ENCODE measurements around the gene KBTBD2.
"Not testable (repeated sequence)": the region's sequence is repeated elsewhere in the genome, so short reads cannot be mapped to it uniquely, and the experiment has no call there.

Gene KBTBD2

DNA sequence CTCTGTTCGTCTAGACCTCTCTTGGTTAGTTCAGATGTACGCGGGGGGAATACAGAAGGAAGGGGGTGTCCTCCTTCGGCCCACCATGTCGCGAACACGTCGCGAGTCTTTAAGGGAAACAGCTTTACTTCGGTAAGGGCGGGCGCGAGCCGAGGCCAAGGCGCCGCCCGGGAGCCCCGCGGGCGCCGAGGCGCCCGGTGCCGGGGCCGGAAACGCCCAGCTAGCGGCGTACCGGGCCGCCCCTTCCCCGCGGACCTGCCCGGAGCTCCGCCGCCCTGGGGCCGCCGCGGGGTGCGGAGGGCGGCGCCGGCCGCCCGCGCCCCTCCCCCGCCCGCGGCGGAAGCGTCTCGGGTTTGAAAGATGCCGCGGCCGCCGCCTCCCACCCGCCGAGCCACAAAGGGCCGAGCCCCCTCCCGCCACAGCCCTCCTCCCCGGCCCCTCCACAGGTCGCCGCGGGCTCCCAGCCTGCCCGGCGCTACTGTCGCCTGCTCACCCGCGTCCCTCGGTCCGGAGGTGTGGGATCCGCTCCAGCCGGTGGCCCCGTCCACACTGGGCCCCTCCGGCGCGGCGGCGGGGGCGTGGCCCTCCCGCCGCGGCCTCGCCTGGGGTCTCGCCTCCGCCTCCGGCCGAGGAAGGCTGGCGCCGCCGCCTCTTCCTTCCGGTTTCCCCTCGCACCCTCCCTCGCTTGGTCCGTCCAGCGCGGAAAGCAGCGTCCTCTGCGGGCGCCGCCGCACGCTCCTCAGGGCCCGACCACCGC is at the start of gene KBTBD2:
KBTBD2 (minus strand) TSS at position 718 of the 757 bp plus-strand sequence. CDS start 12,156 bp downstream, outside the sequence.
- in situ Hi-C loops (cut with HindIII; ENCODE audit: low sequenced_read_pairs), result loop anchor here (25.0 kb wide), 1 partner anchor 146 kb away; no protein-coding TSS in a partner anchor

DNA sequence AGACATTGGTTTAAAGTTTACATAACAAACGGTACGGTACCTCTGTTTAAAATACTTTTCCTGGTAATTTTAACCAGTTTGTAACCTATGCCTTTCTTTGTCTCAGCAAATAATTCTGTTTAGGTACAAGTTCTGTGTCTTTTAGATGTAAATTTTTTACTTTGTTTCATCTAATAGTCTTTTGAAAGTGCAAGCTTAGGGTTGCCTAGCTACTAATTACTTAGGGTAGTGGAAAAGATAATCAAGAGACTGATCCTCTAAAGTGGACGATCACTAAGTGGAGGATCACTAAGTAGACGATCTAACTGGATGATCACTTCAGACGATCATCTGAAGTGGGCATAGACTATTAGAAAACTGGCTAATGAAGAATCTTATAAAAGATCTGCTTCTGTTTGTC is 49.6 kb upstream of the KBTBD2 start:
- in situ Hi-C loops (cut with HindIII; ENCODE audit: low sequenced_read_pairs), result loop anchor here (10.0 kb wide), 1 partner anchor 104 kb away; no protein-coding TSS in a partner anchor

DNA sequence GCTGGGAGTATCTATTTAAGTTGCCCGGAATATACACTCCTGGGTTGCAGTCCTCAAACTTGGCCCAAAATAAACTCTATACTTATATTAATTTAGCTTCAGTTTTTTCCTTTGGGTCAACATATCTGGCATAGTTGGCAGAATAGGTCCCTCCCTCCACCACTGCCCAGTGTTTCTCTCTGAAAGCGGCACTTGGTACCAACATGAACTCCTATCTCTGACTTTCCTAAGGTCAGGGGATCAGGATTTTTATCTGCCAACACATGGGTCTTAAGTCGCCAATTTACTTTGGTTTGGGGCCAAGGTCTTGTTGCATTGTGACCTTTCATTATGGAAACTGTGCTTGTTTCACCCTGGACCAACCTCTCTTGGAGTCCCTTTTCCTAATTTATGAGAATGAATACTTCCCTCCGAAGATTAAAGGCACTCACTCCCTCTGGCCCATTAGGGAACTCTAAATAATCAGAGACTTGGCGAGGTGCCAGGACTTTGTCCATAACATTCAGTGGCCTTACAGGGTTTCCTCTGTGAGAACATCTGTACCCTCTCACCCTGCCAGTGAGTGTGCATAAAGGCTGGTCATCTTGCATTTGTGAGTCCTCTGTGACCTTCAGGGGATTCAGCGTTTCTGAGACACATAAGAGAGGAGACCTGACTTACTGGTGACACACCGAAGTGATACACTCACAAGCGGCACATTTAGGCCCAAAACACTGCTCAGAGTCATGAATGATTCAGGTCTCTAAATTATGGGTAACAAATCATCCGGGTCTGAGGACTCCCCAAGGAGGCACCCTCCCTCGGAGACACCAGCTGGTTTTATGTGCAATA is 46.0 kb upstream of the KBTBD2 start:
- in situ Hi-C loops (cut with HindIII; ENCODE audit: low sequenced_read_pairs), result no loop called here

GRCh38 chr7:32936689-32937088 is 45.1 kb upstream of the KBTBD2 start:
- in situ Hi-C loops (cut with HindIII; ENCODE audit: low sequenced_read_pairs), result no loop called here

GRCh38 chr7:32935558-32935957 is 44.0 kb upstream of the KBTBD2 start:
- in situ Hi-C loops (cut with HindIII; ENCODE audit: low sequenced_read_pairs), result no loop called here

DNA sequence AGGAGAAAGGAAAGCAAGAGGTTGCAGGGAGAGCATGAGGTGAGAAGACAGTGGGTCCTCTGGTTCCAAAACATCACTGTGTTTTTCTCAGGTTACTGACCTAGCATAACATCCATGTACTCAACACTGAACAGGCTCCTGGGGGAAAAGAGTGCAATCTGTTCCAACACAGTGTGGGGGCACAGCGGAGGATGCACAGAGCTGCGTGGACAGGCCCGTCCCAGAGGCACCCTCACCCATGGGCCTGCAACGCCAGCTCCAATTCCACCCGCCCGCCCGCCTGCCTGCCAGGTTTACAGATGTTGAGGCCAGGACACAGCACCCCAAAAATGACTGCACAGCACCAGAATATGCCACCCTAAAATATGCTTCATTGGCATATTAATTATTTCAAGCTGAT is 38.8 kb upstream of the KBTBD2 start:
- in situ Hi-C loops (cut with HindIII; ENCODE audit: low sequenced_read_pairs), result no loop called here

DNA sequence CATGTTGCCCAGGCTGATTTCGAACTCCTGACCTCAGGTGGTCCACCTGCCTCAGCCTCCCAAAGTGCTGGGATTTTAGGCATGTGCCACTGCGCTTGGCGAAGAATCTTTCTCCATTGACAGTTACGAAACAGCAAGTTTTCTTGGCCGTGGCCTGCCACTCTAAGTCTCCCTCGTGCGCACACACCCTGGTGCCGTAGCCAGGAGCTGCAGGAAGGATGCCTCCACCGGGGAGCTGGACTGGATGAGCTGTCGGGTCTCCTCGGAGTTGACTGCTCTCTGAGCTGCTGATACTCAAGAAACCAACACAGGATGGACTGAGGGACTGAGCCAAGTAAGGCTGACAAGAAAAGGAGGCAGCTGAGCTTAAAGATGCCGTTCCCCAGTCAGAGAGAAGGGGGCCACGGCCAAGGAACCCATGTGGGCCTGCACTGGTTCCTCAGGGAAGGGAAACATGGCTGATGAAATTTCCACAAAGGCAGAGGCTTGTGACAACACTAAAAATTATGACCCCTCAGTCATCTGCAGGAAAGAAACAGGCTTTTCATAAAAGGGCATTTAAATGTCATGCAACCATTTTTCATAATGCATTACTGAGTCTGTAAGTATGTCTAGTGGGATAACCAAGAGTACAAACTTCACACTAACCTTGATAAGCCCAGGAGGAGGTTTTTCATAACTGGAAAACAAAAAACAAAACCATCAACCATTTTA is 38.0 kb upstream of the KBTBD2 start:
- in situ Hi-C loops (cut with HindIII; ENCODE audit: low sequenced_read_pairs), result no loop called here

GRCh38 chr7:32928785-32929298 is 37.3 kb upstream of the KBTBD2 start:
- in situ Hi-C loops (cut with HindIII; ENCODE audit: low sequenced_read_pairs), result no loop called here

GRCh38 chr7:32921896-32922295 is 30.3 kb upstream of the KBTBD2 start:
- in situ Hi-C loops (cut with HindIII; ENCODE audit: low sequenced_read_pairs), result no loop called here

- in situ Hi-C loops (cut with HindIII; ENCODE audit: low sequenced_read_pairs), result not testable (repeated sequence)
Measured at GRCh38 chr7:32916994-32917393, 25.4 kb upstream of the KBTBD2 start.

DNA sequence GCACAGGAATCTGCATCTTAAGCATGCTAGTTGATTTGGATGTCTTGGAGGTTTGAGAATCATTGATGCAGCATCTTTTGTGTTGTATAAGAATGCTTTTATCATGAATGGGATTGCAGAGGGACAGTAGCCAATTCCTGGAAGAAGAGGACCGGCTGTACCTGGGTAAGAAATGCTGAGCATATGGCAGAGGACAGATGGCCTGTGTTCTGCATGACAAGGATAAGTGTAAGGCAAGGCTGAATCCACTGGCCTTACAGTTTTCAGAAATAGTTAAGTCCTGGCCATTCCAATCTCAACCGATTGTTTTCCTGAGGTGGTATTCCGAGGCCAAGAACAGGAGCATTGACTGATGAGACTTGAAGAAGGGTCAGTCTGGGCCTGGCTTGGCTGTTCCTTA is 24.4 kb upstream of the KBTBD2 start:
- in situ Hi-C loops (cut with HindIII; ENCODE audit: low sequenced_read_pairs), result no loop called here

GRCh38 chr7:32915041-32915536 is 23.5 kb upstream of the KBTBD2 start:
- in situ Hi-C loops (cut with HindIII; ENCODE audit: low sequenced_read_pairs), result no loop called here

GRCh38 chr7:32914184-32914583 is 22.6 kb upstream of the KBTBD2 start:
- in situ Hi-C loops (cut with HindIII; ENCODE audit: low sequenced_read_pairs), result no loop called here

- in situ Hi-C loops (cut with HindIII; ENCODE audit: low sequenced_read_pairs), result no loop called here
Measured at GRCh38 chr7:32910195-32910594, 18.6 kb upstream of the KBTBD2 start.

DNA sequence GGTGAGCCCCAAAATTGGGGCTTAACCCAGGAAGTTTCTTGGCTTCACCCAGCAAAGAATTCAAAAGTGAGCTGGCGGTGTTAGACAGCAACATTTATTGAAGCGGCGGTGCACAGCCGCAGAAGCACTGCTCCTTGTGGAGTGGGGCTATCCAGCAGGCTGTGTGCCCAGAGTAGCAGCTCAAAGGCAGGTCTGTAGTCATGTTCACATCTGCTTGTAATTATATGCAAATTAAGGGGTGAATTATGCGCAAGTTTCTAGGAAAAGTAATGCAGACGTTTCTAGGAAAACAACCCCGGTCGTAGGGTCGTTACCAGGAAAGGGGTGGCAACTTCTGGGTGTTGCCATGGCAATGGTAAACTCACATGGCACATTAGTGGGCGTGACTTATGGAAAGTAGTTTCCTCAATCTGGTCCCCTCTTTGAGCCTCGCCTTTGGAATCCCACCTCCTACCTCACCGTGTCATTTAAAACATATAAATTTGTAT is 13.7 kb upstream of the KBTBD2 start:
- in situ Hi-C loops (cut with HindIII; ENCODE audit: low sequenced_read_pairs), result no loop called here

- in situ Hi-C loops (cut with HindIII; ENCODE audit: low sequenced_read_pairs), result no loop called here
Measured at GRCh38 chr7:32901629-32902028, 10.1 kb upstream of the KBTBD2 start.

DNA sequence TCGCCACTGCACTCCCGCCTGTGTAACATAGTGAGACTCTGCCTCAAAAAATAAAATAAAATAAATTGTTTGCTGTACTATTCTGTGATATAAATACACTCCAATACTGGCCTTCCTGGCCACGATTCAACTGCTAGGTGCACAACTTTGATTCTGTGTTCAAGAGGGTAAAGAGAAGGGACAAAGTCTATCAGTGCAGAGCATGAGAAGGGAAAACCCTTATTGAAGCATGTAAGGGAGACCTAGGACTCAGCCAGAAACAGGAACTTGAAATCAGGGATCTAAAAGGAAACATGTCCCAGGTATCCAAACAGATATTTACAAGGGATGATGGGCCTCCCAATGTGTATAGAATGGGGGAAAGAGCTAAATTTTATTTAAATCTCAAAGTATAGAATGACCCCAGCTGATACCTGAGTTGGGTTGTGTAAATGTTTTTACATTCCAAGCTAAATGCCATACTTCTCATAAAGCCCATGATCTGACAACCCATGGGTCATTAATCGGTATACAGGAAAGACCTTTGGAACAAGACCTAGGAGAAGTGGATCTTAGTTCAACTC is 9.0 kb upstream of the KBTBD2 start:
- in situ Hi-C loops (cut with HindIII; ENCODE audit: low sequenced_read_pairs), result no loop called here

- in situ Hi-C loops (cut with HindIII; ENCODE audit: low sequenced_read_pairs), result loop anchor here (25.0 kb wide), 1 partner anchor 140 kb away; no protein-coding TSS in a partner anchor
Measured at GRCh38 chr7:32897376-32897775, 5.8 kb upstream of the KBTBD2 start.

GRCh38 chr7:32896564-32897347 is 5.2 kb upstream of the KBTBD2 start:
- in situ Hi-C loops (cut with HindIII; ENCODE audit: low sequenced_read_pairs), result loop anchor here (25.0 kb wide), 1 partner anchor 141 kb away; no protein-coding TSS in a partner anchor
